Activated T-cell treated with anti-CD3 and anti-CD28 coated beads, Interleukin-2, amount 50 U/mL, for 4 hours (primary cell): ENCODE data around the gene SLC19A1. TPM values are rescaled to one million over a fixed set of nuclear protein-coding genes. Genes with fewer than 3 reads are reported as not detected.

Source experiments
- ATAC-seq, 2 donors: fragments of 200-7000 bp; cut with Tn5 transposase; one replicate each; pipeline ENCODE4 v1.10.0; 2021
- DNase-seq: peaks from one replicate; pipeline ENCODE4 v3.0.0-alpha.2; 2020
- H3K27me3 Mint-ChIP-seq: one replicate; pipeline ENCODE4 v1.8.0; 2021; ENCODE audit warnings: low read depth, mixed read lengths
- H3K36me3 Mint-ChIP-seq: one replicate; pipeline ENCODE4 v1.8.0; 2022; ENCODE audit warnings: mixed read lengths; ENCODE audit not compliant: insufficient read depth
- H3K4me1 Mint-ChIP-seq: one replicate; pipeline ENCODE4 v1.8.0; 2021; ENCODE audit warnings: low read depth, mixed read lengths
- H3K4me3 Mint-ChIP-seq: one replicate; pipeline ENCODE4 v1.8.0; 2021; ENCODE audit warnings: mild to moderate bottlenecking, moderate library complexity, mixed read lengths
- H3K9me3 Mint-ChIP-seq: one replicate; pipeline ENCODE4 v1.8.0; 2021; ENCODE audit warnings: mixed read lengths
- total RNA-seq, 3 donors: library from RNA; stranded (reverse); gene quantifications; one replicate each; pipeline ENCODE4 v1.2.1, GENCODE V29; 2021

The SLC19A1 gene
- total RNA-seq, 3 donors from 2014 or later: 69.0 to 94.9 (median 77.7) TPM

DNA sequence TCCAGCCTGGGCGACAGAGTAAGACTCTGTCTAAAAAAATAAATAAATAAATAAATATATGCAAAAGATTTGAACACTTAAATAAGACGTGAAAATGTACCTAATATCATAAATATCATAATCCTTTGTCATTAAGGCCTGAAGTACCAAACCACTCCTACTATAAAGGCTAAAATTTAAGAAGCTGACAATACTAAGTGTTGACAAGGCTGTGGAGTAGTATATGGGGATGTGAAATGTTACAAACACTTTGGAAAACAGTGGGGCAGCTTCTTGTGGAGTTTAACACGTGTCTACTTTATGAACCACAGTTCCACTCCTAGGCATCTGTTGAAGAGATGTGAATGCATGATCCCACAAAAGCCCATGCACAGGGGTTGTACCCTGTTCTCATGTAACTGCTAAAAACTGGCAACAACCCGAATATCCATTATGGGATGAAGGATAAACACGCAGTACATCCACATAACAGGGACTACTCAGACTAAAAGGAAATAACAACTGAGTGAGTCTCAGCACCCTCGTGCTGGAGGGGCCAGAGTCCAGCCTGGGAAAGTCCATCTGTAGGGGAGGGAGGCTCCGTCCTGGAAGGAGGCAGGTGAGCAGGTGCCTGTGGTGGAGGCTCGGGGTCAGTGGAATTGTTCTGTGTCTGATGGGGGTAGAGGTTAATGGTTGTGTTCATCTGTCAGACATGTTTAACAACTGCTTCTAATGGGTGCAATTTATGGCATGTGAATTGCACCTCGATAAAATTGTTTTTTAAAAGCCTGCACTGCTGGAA, 6.7 kb upstream of the SLC19A1 start:
- no peak for DNase-seq
- H3K4me3 Mint-ChIP-seq: no peak overlapping the region

GRCh38 chr21:45547545-45547900, 5.3 kb upstream of the SLC19A1 start:
- DNase-seq (no peak), ATAC-seq (no peak)
- no peak overlapping the region for H3K4me3 Mint-ChIP-seq
- H3K4me1 Mint-ChIP-seq: peaks cover 34% of the 10 kb centered on the region
- no peaks in the 10 kb centered on the region for H3K27me3 Mint-ChIP-seq
- H3K9me3 Mint-ChIP-seq: no peaks in the 10 kb centered on the region
- H3K36me3 Mint-ChIP-seq: no peaks in the 10 kb centered on the region

More for the DNA sequence above, 6.7 kb upstream of the SLC19A1 start:
- Mint-ChIP-seq H3K4me1 (peaks cover 35% of the 10 kb centered on the region), H3K36me3 (no peaks in the 10 kb centered on the region), H3K9me3 (no peaks in the 10 kb centered on the region), H3K27me3 (no peaks in the 10 kb centered on the region)
- ATAC-seq: no peak

GRCh38 chr21:45546636-45547544, 4.7 kb upstream of the SLC19A1 start:
- no peak for DNase-seq
- Mint-ChIP-seq H3K9me3 (no peaks in the 10 kb centered on the region), H3K4me1 (peaks cover 30% of the 10 kb centered on the region), H3K27me3 (no peaks in the 10 kb centered on the region), H3K36me3 (no peaks in the 10 kb centered on the region), H3K4me3 (no peak overlapping the region)
- ATAC-seq: no peak

DNA sequence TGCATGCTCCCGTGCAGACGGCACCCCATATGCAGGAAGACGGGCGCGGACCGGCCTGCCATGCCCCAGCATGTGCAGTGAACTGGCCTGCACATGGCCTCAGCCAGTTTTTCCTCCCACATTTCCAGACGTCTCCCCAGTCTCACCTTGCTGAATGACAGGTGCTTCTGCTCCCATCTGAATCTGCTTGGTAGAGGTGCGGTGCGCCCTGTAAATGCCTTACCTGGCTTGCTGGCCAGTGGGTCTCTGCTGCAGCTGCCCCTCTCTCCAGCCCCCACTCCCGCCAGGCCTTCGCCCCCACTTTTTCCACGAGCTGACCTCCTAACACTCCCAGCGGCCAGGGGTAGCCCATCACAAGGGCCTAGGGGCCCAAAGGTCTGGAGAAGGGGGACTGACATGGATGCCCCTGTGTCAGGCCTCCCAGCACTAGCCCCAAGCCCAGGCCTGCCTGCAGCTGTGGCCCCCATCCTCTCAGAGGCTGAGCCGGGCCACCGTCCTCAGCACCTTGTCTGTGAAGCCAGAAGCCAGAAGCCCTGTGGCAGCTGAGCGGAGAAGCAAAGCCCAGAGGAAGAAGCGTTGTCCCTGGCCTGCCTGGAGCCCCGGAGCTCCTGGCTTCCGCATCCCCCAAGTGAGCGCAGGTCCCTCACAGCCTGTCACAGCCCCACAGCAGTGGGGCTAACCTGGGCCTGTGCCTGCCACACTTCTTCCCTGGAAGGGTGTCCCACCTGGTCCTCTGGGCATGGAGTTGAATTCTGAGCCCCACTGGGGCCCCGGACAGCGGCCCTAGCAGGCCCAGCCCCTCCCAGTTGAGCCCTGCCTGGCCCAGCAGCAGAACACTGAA, 3.7 kb upstream of the SLC19A1 start:
- H3K4me3 Mint-ChIP-seq: no peak overlapping the region
- no peaks in the 10 kb centered on the region for H3K9me3 Mint-ChIP-seq
- ATAC-seq: no peak
- H3K4me1 Mint-ChIP-seq: peaks cover 22% of the 10 kb centered on the region
- H3K36me3 Mint-ChIP-seq: no peaks in the 10 kb centered on the region
- H3K27me3 Mint-ChIP-seq: no peaks in the 10 kb centered on the region
- no peak for DNase-seq

DNA sequence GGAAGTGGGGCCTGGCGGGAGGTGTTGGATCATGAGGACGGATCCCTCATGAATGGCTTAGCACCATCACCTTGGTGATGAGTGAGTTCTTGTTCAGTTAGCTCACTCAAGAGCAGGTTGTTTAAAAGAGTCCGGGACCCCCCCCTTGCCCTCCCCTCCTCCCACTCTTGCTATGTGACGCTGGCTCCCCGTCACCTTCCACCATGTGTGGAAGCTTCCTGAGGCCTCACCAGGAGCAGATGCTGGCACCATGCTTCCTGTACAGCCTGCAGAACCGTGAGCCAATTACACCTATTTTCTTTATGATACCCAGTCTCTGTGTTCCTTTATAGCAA, 3.0 kb upstream of the SLC19A1 start:
- ATAC-seq (no peak), DNase-seq (no peak)
- Mint-ChIP-seq H3K9me3 (no peaks in the 10 kb centered on the region), H3K4me1 (peaks cover 22% of the 10 kb centered on the region), H3K27me3 (no peaks in the 10 kb centered on the region), H3K36me3 (no peaks in the 10 kb centered on the region), H3K4me3 (no peak overlapping the region)

DNA sequence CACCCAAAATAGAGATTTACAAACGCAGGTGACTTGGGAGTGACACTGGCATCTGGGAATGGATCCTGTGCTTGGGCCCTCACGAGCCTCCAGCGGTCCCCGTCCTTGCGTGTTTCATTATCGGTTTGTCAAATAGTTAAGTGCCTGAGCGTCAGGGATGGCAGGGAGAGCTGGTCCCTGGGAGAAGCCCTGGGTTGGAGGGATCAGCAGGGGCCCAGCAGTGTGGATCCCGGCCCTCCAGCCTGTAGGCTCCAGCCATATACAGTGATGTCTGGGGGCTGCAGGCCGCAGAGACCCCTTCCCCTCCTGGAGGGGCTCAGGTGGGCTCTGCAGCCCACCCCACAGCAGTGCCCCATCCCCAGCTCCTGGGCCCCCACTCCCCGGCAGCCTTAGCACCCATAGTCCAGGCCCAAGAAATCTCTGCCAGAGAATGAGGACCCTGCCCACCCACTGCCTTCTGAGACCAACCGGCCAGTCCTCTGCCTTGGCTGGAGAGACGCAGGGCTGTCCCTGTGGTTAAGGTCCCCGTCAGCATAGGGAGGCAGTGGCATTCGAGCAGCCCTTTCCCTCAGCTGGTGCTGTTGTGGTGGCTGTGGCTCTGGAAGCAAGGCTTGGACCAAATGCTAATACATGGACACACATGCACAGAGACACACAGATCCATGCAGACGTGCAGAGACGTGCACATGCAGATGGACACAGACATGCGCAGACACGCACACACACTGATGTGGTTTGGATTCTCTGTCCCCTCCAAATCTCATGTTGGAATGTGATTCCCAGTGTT, 2.4 kb upstream of the SLC19A1 start:
- H3K9me3 Mint-ChIP-seq: no peaks in the 10 kb centered on the region
- ATAC-seq: no peak
- H3K36me3 Mint-ChIP-seq: no peaks in the 10 kb centered on the region
- no peaks in the 10 kb centered on the region for H3K27me3 Mint-ChIP-seq
- DNase-seq: no peak
- peaks cover 22% of the 10 kb centered on the region for H3K4me1 Mint-ChIP-seq
- H3K4me3 Mint-ChIP-seq: no peak overlapping the region

DNA sequence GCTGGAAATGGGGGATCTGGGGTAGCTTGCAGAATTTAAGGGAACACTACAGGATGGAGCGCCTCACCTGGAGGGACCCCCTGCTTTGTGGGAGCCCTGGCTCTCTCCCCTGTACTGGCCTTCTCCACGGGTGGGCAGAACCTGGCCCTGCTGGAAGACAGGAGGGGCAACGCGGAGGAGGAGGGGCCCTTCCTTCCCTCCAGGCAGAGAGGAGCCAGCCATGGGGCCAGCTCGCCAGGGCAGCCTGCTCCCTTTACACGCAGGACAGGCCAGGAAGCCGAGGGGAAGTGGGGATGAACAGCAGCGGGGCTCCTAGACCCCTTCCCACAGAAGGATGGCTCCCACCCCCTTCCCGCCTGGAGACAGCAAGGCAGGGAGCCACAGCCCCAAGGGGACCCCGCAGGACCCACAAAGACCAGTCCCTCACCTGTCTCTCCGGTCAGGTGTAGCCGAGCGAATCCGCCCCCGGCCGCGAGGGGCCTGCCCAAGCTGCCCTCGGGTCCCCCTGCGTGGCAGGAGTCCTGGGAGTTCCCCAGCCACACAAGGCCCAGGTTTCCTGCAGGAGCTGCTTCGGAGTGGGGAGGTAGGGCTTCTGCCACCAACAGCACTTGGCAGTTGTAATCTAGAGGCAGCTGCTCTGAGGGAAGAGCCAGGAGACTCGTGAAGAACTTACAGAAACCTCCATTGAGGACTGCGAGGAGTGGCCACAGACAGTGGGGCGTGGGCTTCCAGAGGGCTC, 1.6 kb upstream of the SLC19A1 start:
- H3K4me3 Mint-ChIP-seq: peak overlapping the region; percentile 65
- H3K4me1 Mint-ChIP-seq: peaks cover 17% of the 10 kb centered on the region
- H3K27me3 Mint-ChIP-seq: no peaks in the 10 kb centered on the region
- no peak for DNase-seq
- H3K36me3 Mint-ChIP-seq: no peaks in the 10 kb centered on the region
- H3K9me3 Mint-ChIP-seq: no peaks in the 10 kb centered on the region
- no peak for ATAC-seq

- Mint-ChIP-seq H3K36me3 (no peaks in the 10 kb centered on the region), H3K27me3 (no peaks in the 10 kb centered on the region), H3K4me3 (peak overlapping the region; percentile 65), H3K4me1 (peaks cover 15% of the 10 kb centered on the region), H3K9me3 (no peaks in the 10 kb centered on the region)
- DNase-seq (no peak), ATAC-seq (no peak)
Observed at GRCh38 chr21:45543371-45543709, 1.1 kb upstream of the SLC19A1 start.

GRCh38 chr21:45542667-45543370, 579 bp upstream of the SLC19A1 start:
- no peaks in the 10 kb centered on the region for H3K9me3 Mint-ChIP-seq
- peak in 1 of 2 donors; percentile 1 for ATAC-seq
- H3K27me3 Mint-ChIP-seq: no peaks in the 10 kb centered on the region
- peak; percentile 17 for DNase-seq
- H3K4me3 Mint-ChIP-seq: peak overlapping the region; percentile 65
- peaks cover 14% of the 10 kb centered on the region for H3K4me1 Mint-ChIP-seq
- H3K36me3 Mint-ChIP-seq: no peaks in the 10 kb centered on the region

DNA sequence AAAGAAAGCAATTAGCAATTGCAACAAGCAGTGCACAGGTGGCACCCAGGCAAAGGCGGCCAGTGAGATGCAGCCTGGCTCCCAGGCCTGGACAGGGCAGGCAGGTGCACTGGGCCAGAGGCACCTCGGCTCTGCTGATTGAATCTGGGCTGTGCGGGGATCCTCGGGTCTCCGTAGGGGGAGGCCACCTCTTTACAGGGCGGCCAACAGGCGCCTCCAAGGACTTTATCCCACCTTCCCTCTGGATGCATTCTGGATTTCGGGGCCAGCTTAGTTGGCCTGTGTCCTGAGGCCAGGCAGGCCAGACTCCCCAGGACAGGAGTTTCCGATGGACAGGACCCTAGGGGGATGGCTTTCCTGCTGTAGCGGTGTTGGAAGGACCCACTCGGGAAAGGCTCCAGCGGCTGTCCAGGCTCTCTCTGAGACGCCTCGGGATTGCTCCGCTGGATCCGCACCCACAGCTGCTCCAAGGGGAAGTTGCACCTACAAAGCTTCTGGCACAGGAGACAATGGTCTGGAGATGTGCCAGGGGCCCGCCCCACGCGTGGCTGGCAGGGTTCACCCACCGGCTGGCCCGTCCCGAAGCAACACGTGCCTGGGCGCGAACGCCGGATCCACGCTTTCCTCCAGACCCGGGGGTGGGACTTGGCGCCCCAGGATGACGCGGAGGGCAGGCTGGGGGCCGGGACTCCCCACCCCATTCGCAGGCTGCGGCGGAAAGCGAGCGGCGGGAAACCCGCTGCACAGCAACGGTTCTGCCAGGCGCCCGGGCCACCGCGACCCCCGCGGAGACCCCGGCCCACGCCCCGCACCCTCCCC, 810 bp downstream of the SLC19A1 start:
- H3K4me1 Mint-ChIP-seq: peaks cover 12% of the 10 kb centered on the region
- no peaks in the 10 kb centered on the region for H3K27me3 Mint-ChIP-seq
- H3K36me3 Mint-ChIP-seq: no peaks in the 10 kb centered on the region
- H3K9me3 Mint-ChIP-seq: no peaks in the 10 kb centered on the region
- peak; percentile 73 for DNase-seq
- H3K4me3 Mint-ChIP-seq: peak overlapping the region; percentile 83
- peak; percentile 82 to 86 for ATAC-seq

DNA sequence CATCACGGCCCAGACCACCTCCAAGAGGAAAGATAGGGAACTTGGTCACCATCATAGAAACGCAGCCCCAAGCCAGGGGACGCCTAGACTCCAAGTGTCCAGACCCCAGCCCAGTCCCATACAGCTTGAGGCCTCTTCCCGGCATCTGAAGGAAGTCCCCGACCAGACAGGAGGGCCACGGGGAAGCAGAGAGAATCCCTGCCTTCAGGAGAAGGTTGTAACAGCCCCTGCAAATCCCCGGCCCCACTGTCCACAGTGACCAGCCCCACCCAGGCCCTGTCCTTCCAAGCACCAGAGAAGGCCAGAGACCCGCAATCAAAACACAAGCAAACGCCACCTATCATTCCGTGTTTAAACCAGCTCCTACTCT, 1.7 kb downstream of the SLC19A1 start:
- H3K27me3 Mint-ChIP-seq: no peaks in the 10 kb centered on the region
- H3K36me3 Mint-ChIP-seq: no peaks in the 10 kb centered on the region
- peak overlapping the region; percentile 83 for H3K4me3 Mint-ChIP-seq
- ATAC-seq (no peak), DNase-seq (peak; percentile 2)
- H3K4me1 Mint-ChIP-seq: peaks cover 15% of the 10 kb centered on the region
- no peaks in the 10 kb centered on the region for H3K9me3 Mint-ChIP-seq
